Esophagus squamous epithelium (tissue), 4 donors: ENCODE measurements around the gene FNDC5.

Source experiments
- POLR2A ChIP-seq, 4 donors: fragments of 450-650 bp; IDR thresholded peaks; one replicate each; pipeline ENCODE4 v1.6.1; 2017; ENCODE audit warnings: antibody characterized with exemption in 4 of 4, mild to moderate bottlenecking in 4 of 4, moderate library complexity in 3 of 4
- TF ChIP-seq, protein P1 (sequence below), 6 experiments: fragments of 450-650 bp in 4 of 6; fragments of 200-600 bp in 2 of 6; sonication (generic) in 2 of 6; IDR thresholded peaks; one replicate each; pipeline ENCODE4 v1.5.1; 2016 to 2019; ENCODE audit warnings: antibody characterized with exemption in 6 of 6, mild to moderate bottlenecking in 4 of 6, moderate library complexity in 4 of 6

DNA sequence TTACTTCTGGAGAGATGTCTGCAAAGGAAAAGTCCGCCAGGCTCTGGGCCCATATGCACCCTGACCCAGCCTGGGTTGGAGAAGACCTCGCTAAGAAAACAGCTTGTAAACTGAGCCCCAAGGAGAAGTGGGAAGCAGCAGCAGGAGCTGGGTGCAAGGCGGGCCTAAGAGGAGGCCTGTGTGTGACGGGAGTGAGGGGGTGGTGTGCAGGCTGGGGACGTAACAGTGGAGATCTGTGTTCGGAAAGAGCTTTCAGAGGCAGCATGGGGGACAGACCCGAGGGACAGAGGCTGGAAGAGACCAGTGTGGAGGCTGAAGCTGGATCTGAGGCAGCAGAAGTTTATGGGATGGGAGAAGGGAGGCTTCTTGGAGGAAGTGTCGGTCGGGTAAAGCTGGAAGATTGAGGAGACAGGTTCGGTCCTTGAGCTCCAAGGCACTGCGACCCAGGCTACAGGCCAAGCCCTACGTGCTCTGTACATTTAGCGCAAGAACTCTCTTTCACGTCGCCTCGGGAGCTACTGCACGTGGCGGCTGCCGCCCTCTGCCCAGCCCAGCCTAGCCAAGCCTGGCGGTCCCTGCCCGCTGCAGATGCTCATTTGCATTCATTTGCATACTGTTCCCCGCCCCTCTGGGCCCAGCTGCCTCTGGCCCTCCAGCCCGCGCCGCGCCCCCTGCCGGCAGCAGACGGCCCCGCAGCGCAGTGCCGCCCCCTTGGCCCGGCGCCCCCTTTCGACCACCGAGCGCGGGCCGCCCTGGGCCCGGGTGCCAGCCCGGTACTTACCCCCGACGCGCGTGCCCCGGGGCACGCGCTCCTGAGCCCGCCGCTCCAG is 21.9 kb upstream of the FNDC5 start:
- no peak for TF ChIP-seq POLR2A (IDR thresholded peaks at IDR 0.05)
- TF ChIP-seq, protein P1, sequence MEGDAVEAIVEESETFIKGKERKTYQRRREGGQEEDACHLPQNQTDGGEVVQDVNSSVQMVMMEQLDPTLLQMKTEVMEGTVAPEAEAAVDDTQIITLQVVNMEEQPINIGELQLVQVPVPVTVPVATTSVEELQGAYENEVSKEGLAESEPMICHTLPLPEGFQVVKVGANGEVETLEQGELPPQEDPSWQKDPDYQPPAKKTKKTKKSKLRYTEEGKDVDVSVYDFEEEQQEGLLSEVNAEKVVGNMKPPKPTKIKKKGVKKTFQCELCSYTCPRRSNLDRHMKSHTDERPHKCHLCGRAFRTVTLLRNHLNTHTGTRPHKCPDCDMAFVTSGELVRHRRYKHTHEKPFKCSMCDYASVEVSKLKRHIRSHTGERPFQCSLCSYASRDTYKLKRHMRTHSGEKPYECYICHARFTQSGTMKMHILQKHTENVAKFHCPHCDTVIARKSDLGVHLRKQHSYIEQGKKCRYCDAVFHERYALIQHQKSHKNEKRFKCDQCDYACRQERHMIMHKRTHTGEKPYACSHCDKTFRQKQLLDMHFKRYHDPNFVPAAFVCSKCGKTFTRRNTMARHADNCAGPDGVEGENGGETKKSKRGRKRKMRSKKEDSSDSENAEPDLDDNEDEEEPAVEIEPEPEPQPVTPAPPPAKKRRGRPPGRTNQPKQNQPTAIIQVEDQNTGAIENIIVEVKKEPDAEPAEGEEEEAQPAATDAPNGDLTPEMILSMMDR (IDR thresholded peaks at IDR 0.05): peak in 5 of 6 experiments; percentile 4 to 60 (median 42)
